HEK293T (cell line): ENCODE results near the gene CLRN2.

Experiments used
- BHLHE40 ChIP-seq: fragments of 450-650 bp; IDR thresholded peaks from 2 replicates; pipeline ENCODE4 v1.6.1; 2016; ENCODE audit warnings: mild to moderate bottlenecking, moderate library complexity, borderline replicate concordance
- FOXA1 ChIP-seq: fragments of 450-650 bp; IDR thresholded peaks from 2 replicates; pipeline ENCODE4 v1.6.1; 2016; ENCODE audit warnings: mild to moderate bottlenecking
- FOXK2 ChIP-seq: fragments of 450-650 bp; IDR thresholded peaks from 2 replicates; pipeline ENCODE4 v1.6.1; 2016; ENCODE audit warnings: mild to moderate bottlenecking
- FOXM1 ChIP-seq: fragments of 450-650 bp; IDR thresholded peaks from 2 replicates; pipeline ENCODE4 v1.6.1; 2017; ENCODE audit warnings: mild to moderate bottlenecking, borderline replicate concordance
- HDGF ChIP-seq: fragments of 450-650 bp; IDR thresholded peaks from 2 replicates; pipeline ENCODE4 v1.6.1; 2017; ENCODE audit warnings: antibody characterized with exemption, borderline replicate concordance
- SP1 ChIP-seq: fragments of 450-650 bp; IDR thresholded peaks from 2 replicates; pipeline ENCODE4 v1.6.1; 2017

DNA sequence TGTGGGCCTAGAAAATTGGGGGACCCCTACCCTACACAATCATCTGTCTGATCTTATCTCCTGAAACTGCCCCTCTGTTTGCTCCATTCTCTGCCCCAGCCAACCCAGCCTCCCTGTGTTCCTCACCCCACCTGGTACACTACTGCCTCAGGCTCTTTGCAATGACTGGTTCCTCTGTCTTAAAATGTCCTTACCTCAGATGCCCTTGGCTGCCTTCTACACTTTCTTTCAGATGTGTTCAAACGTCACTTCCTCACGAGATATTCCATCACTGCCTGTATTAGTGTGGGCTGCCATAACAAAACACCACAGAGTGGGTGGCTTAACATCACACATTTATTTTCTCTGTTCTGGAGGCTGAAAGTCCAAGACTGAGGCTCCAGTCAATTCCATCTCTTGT is 32.2 kb upstream of the CLRN2 start:
- TF ChIP-seq FOXM1 (no peak), FOXA1 (no peak), SP1 (no peak), HDGF (no peak), BHLHE40 (no peak), FOXK2 (no peak)
